Caco-2 (cell line): ENCODE data around the gene ATG7. TPM values are rescaled to one million over a fixed set of nuclear protein-coding genes. Genes with fewer than 3 reads are reported as not detected.

Experiments
- BruUV-seq: library from RNA; stranded (reverse); fragments of 400-500 nt; replicated peaks from 2 replicates; lab custom pipeline; 2021; lab: Mats Ljungman, UMichigan
- CTCF ChIA-PET: fragments of 300-600 bp; sonication (Branson Sonifier 250); formaldehyde crosslinking; loops from one replicate; lab custom pipeline; 2022; ENCODE audit warnings: antibody characterized with exemption; lab: Charles Lee
- POLR2A ChIA-PET: fragments of 300-600 bp; sonication (Branson Sonifier 250); formaldehyde crosslinking; loops from one replicate; lab custom pipeline; 2022; ENCODE audit warnings: antibody characterized with exemption; lab: Charles Lee
- DNase-seq, 2 experiments: peaks; one replicate each; pipeline versions ENCODE4 v3.0.0 to v3.0.0-alpha.2; 2020 to 2022
- H3K27me3 ChIP-seq: replicated peaks from 2 replicates; pipeline ENCODE4 v1.6.0; 2011; ENCODE audit warnings: low read length; ENCODE audit not compliant: control insufficient read depth, insufficient read depth
- H3K36me3 ChIP-seq: 2 replicates; pipeline ENCODE4 v1.5.1; 2011; ENCODE audit warnings: low read length; ENCODE audit not compliant: control insufficient read depth, insufficient read depth
- H3K4me1 ChIP-seq: fragments of 250-450 bp; sonication (Bioruptor Pico); 2 replicates; pipeline ENCODE4 v1.5.1; 2020; ENCODE audit warnings: mild to moderate bottlenecking
- H3K4me3 ChIP-seq: 2 replicates; pipeline ENCODE4 v1.5.1; 2011; ENCODE audit warnings: low read depth, mild to moderate bottlenecking, control low read depth, low read length
- H3K9me3 ChIP-seq: fragments of 250-450 bp; sonication (Bioruptor Pico); 2 replicates; pipeline ENCODE4 v1.5.1; 2020; ENCODE audit warnings: mild to moderate bottlenecking, moderate library complexity
- H3K27ac Mint-ChIP-seq: one replicate; pipeline ENCODE4 v1.8.0; 2022; ENCODE audit warnings: mixed read lengths; ENCODE audit not compliant: unreplicated experiment
- H3K27me3 Mint-ChIP-seq: one replicate; pipeline ENCODE4 v1.8.0; 2022; ENCODE audit warnings: mixed read lengths; ENCODE audit not compliant: insufficient read depth, unreplicated experiment
- H3K36me3 Mint-ChIP-seq: one replicate; pipeline ENCODE4 v1.8.0; 2022; ENCODE audit warnings: mild to moderate bottlenecking, mixed read lengths; ENCODE audit not compliant: insufficient read depth, unreplicated experiment
- H3K4me1 Mint-ChIP-seq: one replicate; pipeline ENCODE4 v1.8.0; 2022; ENCODE audit warnings: low read depth, mixed read lengths; ENCODE audit not compliant: unreplicated experiment
- H3K4me3 Mint-ChIP-seq: one replicate; pipeline ENCODE4 v1.8.0; 2022; ENCODE audit warnings: mild to moderate bottlenecking, moderate library complexity, mixed read lengths; ENCODE audit not compliant: unreplicated experiment
- H3K9me3 Mint-ChIP-seq: one replicate; pipeline ENCODE4 v1.8.0; 2022; ENCODE audit warnings: mixed read lengths; ENCODE audit not compliant: unreplicated experiment
- CTCF ChIP-seq, 2 experiments: fragments of 200-600 bp in 1 of 2; IDR thresholded peaks; 1 replicate in 1 of 2; 2 replicates in 1 of 2; pipeline versions ENCODE4 v1.5.1 to v1.8.0; 2011 to 2022; ENCODE audit warnings: antibody characterized with exemption in 1 of 2, control low read depth in 1 of 2, inconsistent platforms in 1 of 2, low read depth in 1 of 2, low read length in 1 of 2, mild to moderate bottlenecking in 1 of 2, moderate library complexity in 1 of 2; ENCODE audit not compliant: insufficient read depth in 1 of 2, severe bottlenecking in 1 of 2, unreplicated experiment in 1 of 2
- intact Hi-C: fragments of 100-400 bp; cut with micrococcal nuclease; formaldehyde crosslinking; loops from one replicate; pipeline ENCODE4 v1.10.0; 2022; ENCODE audit not compliant: unreplicated experiment
- total RNA-seq: library from RNA; stranded (reverse); gene quantifications from 2 replicates; pipeline ENCODE4 v1.2.3, GENCODE V29; 2022

ATG7 gene
- total RNA-seq, 1 experiment from 2014 or later: 24.4 TPM

- no peaks in the 10 kb centered on the region for H3K4me1 Mint-ChIP-seq
These were observed 38.1 kb downstream of the ATG7 start for GRCh38 chr3:11310258-11310657.

GRCh38 chr3:11312166-11312565, 40.0 kb downstream of the ATG7 start:
- Histone ChIP-seq H3K36me3 (no peaks in the 10 kb centered on the region), H3K4me1 (no peaks in the 10 kb centered on the region), H3K27me3 (no peaks in the 10 kb centered on the region), H3K9me3 (no peaks in the 10 kb centered on the region), H3K4me3 (no peak overlapping the region)
- Mint-ChIP-seq H3K36me3 (peaks cover 8% of the 10 kb centered on the region), H3K4me1 (no peaks in the 10 kb centered on the region), H3K27me3 (no peaks in the 10 kb centered on the region), H3K4me3 (no peak overlapping the region), H3K9me3 (no peaks in the 10 kb centered on the region), H3K27ac (no peak overlapping the region)
- intact Hi-C loops: no loop called here
- POLR2A ChIA-PET: no interaction called here
- DNase-seq: no peak
- TF ChIP-seq CTCF (IDR thresholded peaks at IDR 0.05; ENCODE audit: insufficient read depth in 1 of 2, low read depth in 1 of 2, low read length in 1 of 2, severe bottlenecking in 1 of 2, unreplicated experiment in 1 of 2): no peak
- BruUV-seq: no TSS peak
- CTCF ChIA-PET: no interaction called here

More at GRCh38 chr3:11310258-11310657, 38.1 kb downstream of the ATG7 start:
- Mint-ChIP-seq H3K27ac (no peak overlapping the region), H3K36me3 (peaks cover 11% of the 10 kb centered on the region), H3K9me3 (no peaks in the 10 kb centered on the region), H3K27me3 (no peaks in the 10 kb centered on the region), H3K4me3 (no peak overlapping the region)
- no TSS peak for BruUV-seq
- TF ChIP-seq CTCF (IDR thresholded peaks at IDR 0.05; ENCODE audit: insufficient read depth in 1 of 2, low read depth in 1 of 2, low read length in 1 of 2, severe bottlenecking in 1 of 2, unreplicated experiment in 1 of 2): no peak
- no peaks in the 10 kb centered on the region for H3K9me3 ChIP-seq
- ChIA-PET POLR2A (interaction anchor here (0.6 kb wide), 1 partner anchor 36 kb away, joined by 8 read pairs; no protein-coding TSS in a partner anchor), CTCF (no interaction called here)
- no peak for DNase-seq
- H3K4me3 ChIP-seq: no peak overlapping the region
- no peaks in the 10 kb centered on the region for H3K36me3 ChIP-seq
- intact Hi-C loops: no loop called here
- H3K4me1 ChIP-seq: no peaks in the 10 kb centered on the region
- H3K27me3 ChIP-seq: no peaks in the 10 kb centered on the region

- intact Hi-C loops: no loop called here
- Mint-ChIP-seq H3K9me3 (no peaks in the 10 kb centered on the region), H3K27me3 (no peaks in the 10 kb centered on the region), H3K4me1 (no peaks in the 10 kb centered on the region), H3K4me3 (no peak overlapping the region), H3K27ac (no peak overlapping the region), H3K36me3 (peaks cover 6% of the 10 kb centered on the region)
- DNase-seq: no peak
- CTCF ChIA-PET: no interaction called here
- Histone ChIP-seq H3K36me3 (no peaks in the 10 kb centered on the region; the same call in 1 of the 2 replicates), H3K4me1 (no peaks in the 10 kb centered on the region), H3K4me3 (no peak overlapping the region), H3K9me3 (no peaks in the 10 kb centered on the region), H3K27me3 (no peaks in the 10 kb centered on the region)
- POLR2A ChIA-PET: no interaction called here
- no peak for TF ChIP-seq CTCF (IDR thresholded peaks at IDR 0.05; ENCODE audit: insufficient read depth in 1 of 2, low read depth in 1 of 2, low read length in 1 of 2, severe bottlenecking in 1 of 2, unreplicated experiment in 1 of 2)
- no TSS peak for BruUV-seq
These were observed 45.1 kb downstream of the ATG7 start for GRCh38 chr3:11317300-11317699.
